Fibroblast of skin of left biceps (primary cell): Measurements from ENCODE around the gene BLOC1S5.

Experiments used
- DNase-seq, 2 experiments: peaks; one replicate each; pipeline ENCODE4 v3.0.0-alpha.2; 2013; ENCODE audit warnings: low read depth in 2 of 2

Gene BLOC1S5, protein sequence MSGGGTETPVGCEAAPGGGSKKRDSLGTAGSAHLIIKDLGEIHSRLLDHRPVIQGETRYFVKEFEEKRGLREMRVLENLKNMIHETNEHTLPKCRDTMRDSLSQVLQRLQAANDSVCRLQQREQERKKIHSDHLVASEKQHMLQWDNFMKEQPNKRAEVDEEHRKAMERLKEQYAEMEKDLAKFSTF

DNA sequence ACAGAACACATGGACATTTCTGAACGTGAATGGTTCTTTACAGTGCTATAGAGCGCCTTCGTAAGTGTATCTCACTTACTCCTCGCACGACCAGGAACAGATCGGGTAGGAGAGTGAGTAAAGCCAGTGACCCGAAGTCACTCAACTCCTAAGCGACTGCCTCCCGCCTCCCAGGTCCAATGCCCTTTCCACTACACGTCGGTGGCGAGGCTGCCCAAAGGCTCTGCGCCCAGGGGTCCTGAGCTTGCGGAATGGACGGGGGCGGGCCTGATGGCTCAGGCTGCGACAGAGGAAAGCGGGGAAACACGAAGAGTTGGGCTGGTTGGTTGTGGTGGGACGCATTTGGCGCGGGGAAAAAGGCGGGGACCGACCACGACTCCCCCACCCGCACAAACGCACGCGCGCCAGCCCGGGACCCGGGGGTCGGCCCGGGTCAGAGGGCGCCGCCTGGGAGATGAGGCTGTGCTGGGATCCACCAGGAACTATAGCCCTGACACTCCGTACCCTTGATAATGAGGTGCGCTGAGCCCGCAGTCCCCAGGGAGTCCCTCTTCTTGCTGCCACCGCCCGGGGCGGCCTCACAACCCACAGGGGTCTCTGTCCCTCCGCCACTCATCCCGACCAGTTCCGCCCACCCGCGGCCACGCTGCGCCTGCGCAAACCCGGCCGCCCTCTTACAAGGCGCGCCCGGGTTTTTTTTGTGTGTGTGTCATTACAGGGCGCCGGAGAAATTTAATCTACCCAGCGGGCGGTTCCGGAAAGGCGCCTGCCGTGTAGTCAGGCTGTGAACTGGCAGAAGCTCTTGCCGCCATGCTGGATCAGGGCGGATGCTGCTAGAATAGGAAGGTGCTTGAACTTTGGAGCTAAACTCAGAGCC is at the start of gene BLOC1S5:
TSS of gene BLOC1S5 (minus strand) at position 629 of the 877 bp plus-strand sequence. CDS start at position 616, 13 bp downstream.
- peak; percentile 91 to 93 for DNase-seq

DNA sequence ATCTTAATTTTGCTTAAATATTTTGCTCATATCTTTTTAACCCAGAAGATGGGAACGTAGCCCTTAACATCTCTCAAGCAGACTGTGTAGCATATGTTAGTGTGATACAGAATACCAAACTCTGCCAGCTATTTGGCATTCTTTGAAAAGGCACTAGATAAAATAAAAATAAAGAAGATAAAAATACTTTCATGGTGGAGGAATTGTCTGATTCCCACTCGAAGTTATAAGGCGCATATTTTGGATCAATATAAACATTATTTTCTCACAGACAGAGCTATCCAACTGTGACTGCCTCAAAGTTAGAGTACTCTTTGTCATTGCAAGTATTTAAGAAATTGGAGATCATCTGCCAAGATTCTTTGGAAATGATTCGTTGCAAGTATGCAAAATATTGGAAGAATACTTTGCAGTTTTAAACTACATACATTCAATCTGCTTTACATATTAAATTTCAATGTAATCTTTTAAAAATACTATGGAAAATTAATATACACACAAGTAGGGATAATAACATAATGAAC is 49.0 kb upstream of the BLOC1S5 start:
- no peak for DNase-seq

DNA sequence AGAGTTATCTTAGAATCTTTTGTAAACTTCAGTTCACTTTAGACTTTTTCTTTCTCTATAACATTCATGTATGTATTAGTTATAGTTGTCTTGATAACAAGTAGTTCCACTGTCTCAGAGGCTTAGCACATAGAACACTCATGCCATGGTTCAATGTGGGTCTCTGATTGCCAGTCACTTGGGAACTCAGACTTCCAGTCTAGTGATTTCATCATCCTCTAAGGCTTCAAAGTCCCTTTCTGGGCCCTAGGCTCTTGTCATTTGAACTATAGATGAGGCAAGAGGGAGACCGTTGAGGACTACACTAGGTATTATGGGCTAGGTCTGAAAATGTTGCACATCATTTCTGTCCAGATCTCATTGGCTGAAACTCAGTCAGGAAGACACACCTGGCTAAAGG is 46.5 kb upstream of the BLOC1S5 start:
- no peak for DNase-seq

DNA sequence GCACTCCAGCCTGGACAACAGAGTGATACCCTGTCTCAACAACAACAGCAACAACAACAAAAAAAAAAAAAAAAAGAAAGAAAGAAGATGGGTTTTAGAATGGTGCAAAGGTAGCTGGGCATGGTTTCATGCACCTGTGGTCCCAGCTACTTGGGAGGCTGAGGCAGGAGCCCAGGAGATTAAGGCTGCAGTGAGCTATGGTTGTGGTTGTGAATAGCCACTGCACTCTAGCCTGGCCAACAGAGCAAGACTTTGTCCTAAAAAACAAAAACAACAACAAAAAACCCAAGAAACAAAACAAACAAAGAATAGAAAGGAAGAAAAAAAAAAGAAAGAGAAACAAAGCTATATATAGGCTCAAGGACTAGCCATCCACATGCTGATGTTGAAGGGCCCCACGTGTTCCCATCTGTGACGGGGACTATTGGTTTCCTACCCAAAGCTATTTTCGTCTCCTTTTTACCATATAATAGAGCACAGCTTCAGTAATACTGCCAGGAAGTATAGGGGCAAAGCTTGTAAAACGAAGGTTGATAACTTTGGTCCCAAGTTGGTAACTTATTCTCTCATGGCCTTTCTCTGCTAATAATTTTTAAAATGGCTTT is 46.0 kb upstream of the BLOC1S5 start:
- DNase-seq: no peak

DNA sequence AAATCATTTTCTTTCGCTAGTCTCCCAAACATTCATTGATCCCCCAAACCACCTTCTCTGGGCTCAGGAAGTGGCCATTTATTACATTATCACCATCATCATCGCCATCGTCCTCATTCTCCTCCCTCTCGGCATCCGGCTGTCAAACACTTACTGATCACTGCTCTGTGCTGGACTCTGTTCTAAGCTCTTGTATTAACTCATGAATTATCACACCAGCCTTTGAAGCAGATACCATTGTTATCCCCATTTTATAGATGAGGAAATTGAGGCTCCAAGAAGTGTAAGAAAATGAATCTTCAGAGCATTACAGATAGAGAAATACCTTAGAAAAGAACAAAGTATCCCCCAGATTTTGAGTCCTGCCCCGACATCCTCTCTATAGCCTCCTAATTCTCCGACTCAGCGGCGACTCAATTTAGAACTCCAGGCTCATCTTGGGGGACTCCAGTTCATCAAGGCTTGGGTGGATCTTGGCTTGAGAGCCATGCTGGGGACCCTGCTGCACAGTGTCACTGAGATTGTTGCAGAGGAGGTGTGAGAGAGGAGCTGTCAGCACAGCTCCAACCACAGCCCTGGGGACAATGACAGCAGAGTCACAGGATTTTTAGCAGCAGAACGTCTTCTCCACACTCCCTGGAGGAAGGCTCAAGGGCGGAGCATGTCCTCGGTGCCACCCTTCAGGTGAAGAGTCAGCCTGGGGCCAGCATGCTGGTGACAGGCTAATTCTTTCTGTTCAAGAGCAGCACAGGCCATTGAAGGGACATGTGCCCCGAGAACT is 44.8 kb upstream of the BLOC1S5 start:
- DNase-seq: no peak

DNA sequence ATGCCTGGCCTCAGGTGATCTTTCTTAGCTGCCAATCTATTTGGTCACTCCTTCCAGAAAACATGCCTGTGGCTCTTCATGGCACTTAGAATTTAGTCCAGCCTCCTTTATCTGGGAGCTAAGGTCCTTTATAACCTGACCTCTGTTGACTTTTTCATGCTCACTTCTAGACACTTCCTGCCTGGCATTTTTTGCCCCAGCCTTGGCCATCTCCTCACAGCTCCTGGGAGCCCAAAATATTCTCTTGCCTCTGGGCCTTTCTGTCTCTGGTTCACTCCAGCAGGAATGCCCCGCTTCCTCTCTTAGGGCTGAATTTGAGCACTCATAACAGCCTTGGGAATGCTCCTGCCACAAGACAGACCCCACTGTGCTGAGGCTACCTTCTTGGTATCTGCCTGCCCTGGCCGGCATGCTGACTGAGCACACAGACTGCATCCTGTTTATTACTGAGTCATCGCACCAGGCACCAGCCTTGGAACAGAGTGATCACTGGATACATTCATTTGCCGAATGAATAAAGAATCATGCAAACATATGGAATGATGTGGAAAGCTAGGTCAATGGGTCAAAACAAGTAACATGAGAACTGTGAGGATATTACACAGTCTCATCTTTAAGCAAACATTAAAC is 44.0 kb upstream of the BLOC1S5 start:
- peak; percentile 65 to 66 for DNase-seq

DNA sequence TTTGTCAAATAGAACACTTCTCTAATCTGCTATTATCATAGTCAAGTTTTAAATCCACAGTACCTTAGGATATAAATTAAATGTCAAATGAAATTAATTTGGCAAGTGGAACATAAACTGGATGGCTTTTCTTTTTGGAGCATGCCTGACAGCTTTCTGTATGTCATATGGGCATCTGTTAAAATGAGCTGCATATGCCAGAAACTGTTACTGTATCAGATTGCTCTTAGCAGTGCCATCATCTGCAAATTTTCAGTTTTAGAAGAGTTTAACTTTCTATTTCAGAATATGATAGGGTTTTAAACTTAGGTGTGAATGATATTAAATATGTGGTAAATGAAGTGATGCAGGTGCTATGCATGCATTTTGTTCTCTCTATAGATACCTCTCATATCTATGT is 41.6 kb upstream of the BLOC1S5 start:
- no peak for DNase-seq

DNA sequence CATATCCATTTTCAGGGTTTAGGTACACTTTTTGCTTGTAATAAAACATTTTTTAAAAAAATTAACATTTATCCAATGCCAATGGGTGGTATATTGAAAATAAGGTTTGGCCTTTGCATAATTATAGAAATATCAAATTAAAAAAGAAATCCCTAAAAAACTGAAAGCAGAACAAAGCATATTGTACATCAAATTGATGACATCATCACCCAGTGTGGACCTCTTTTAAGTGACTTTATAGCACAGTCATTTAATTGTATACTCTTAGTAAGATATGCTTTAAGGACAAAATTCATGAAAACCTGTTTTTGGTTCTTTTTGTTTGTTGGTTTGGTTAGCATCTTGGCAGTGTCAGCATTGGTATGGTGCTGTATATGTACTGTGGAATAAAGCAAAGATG is 39.5 kb upstream of the BLOC1S5 start:
- no peak for DNase-seq

DNA sequence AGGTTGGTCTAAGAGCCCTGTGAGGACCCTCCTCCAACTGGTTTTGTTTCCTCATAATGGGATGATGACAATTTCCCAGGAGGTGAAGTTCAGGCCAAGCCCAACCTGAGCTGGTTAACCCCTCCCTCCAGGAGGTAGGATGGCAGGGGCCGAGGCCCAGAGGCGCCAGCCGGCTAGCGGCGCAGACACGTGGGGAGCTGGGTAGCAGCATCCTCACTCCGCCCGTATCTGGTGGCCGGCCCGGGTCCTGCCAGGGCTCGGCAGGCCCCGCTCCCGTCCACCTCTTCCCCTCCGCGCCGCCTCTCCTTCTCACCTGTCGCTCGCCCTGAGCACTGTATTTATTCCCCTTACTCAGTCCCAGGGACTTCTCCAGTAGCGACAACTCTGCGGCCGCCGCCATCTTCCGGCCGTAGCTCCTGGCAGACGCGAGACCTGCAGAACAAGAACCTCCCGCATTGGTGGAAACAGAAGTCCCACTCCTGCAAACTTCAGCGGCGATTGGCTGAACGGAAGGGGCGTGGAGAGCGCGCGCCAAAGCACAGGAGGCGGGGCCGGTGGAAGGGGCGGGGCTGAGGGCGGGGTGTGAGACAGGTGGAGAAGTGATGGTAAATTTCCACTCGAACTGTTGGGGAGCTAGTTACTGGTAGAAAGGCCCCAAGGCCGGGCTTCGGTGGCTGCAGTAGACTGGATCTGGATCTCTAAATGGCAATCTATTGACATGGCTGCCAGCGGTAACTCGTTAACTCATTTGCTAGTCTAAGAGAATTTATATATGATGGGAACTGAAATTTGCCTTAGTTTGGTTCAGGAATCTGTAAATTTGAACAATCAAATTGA is 38.2 kb upstream of the BLOC1S5 start, which contains the start of gene EEF1E1:
TSS of gene EEF1E1 (minus strand) at position 427 of the 837 bp plus-strand sequence. CDS start at position 400, 27 bp downstream.
- DNase-seq: peak; percentile 72 to 78

DNA sequence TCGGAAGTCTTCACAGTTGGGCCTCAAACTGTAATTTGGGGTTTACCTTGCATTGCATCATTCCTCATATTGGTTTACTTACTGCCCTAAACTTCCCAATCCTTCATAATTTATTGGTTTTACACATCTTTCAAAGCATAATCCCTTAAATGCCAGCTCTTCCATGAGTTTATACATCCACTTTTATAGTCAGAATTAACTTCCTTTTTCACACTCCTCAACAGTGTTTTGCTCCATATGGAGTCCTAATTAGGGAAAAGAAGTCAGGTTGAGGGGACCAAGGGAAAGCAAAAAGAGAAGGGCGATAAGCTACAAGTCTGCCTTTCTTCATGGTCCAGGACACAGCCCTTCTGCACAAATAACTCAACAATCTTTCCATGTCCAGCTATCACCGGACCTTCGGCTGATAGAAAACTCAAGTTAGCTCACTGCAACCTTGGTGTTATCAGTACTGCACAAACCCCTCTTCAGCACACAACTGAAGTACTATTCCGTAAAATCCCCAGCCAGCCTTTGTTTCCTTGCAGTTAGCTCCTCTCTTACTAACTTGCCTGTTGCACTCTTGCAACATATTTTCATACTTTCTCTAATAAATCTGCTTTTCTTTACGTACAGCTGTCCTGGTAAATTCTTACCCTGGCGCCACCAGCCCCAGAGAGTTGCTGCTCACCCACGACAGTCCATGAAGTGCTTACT is 36.1 kb upstream of the BLOC1S5 start:
- DNase-seq: no peak

DNA sequence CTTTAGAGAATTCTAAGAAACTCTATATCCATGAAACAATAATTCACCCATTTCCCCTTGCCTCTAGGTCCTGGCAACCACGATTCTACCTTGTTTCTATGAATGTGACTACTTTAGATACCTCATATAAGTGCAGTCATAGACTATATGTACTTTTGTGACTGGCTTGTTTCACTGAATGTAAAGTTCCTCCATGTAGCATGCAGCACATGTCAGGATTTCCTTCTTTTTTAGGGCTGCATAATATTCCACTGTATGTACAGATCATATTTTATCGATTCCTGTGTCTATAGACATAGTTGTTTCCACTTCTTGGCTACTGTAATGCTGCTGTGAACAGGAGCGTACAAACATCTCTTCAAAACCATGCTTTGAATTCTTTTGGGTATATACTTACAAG is 26.5 kb upstream of the BLOC1S5 start:
- DNase-seq: no peak

DNA sequence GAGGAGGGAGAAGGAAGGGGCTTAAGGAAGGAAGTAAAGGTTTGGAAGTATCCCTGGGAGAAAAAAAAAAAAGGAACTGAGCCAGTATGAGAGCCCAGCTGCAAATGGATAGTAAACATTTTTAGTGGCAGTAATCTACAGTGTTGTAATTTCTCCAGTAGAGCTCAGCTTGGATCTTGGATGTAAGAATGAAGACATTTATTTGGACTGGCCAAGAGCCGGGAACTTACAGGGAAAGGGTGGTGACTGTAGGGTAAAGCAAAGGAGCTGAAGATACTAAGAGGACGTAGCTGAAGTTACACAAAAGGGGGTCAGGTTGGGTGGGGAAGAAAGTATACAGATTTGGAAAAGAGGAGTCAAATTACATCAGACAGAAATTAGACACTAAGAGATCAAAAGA is 24.7 kb upstream of the BLOC1S5 start:
- DNase-seq: no peak

DNA sequence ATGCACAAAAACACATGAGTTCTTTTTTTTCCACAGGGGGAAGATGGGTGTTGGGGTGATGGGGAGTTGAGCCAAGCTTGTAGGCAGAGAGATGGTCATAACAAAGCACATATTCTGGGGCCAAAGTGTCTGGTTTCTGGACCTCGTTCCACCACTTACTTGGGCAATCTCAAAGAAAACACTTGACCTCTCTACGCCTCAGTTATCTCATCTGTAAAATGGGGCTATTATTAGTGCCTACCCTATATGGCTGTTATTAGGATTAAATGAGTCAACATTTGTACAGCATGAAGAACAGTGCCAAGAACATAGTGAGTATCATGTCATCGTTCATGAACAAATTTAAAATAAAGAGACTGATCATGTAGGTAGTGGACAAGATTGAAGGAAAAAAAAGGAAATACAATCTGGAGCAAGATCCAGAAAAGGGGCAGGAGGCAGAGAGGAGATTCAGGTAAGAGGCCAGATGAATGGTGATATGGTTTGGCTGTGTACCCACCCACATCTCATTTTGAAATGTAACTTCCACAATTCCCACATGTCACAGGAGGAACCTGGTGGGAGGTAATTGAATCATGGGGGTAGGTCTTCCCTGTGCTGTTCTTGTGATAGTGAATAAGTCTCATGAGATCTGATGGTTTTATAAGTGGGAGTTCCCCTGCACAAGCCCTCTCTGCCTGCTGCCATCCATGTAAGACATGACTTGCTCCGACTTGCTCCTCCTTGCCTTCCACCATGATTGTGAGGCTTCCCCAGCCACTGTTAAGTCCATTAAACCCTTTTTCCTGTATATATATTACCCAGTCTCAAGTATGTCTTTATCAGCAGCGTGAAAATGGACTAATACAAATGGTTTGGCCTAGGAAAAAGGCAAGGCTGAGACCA is 23.9 kb upstream of the BLOC1S5 start:
- no peak for DNase-seq

DNA sequence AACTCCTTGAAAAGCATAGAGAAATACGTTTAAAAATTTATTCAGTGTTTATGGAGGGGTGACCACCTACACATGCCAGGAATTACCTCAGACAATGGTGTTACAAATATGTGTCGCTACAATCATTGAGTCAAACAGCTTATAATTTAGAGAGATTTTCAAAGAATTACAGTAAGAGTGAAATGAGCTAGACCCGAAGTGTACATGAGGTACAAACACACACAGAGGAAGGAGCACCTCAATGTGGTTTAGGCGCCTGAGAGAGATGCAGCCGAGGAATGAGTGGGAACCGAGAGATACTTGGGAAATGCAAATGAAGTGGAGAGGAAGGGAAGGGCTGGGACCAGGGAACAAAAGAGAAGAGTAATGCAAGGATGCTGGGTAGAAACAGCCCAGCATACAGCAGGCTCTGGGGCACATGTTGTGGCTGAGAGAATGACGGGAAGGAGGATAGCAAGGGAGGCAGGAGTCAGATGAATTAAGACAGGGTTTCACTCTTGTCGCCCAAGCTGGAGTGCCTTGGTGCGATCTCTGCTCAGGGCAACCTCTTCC is 22.6 kb upstream of the BLOC1S5 start:
- no peak for DNase-seq

DNA sequence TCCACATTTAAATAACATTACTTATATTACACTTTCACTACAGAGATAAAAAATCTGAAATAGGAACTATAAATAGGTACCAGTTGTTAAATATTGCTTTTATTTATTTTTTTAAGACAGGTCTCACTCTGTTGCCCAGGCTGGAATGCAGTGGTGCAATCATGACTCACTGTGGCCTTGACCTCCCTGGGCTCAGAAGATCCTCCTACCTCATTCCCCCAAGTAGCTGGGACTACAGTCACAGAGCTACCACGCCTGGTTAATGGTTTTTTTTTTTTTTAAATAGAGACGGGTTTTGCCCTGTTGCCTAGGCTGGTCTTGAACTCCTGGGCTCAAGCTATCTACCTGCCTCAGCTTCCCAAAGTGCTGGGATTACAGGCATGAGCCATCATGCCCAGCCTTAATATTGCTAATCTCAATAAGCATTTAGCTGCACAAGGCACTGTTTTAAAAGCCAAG is 20.9 kb upstream of the BLOC1S5 start:
- DNase-seq: peak; percentile 56 to 57

DNA sequence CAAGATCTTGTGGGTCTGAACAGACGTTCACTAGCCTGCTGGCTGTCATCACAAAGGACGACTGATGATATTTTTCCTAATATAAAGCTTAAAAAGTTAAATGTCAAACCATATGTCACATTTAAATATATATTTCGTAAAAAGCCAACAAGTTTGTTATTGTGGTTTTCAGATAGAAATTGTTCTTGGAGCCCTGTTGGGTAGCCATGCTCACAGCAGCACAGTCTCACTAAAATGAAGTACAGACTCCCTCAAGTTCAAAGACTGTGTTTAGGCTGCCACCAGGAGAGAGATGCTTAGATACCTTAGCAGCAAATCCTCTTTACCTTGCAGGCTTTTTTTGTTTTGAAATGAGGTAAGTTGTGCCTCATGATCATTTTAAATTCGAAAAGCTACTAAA is 20.4 kb upstream of the BLOC1S5 start:
- no peak for DNase-seq

DNA sequence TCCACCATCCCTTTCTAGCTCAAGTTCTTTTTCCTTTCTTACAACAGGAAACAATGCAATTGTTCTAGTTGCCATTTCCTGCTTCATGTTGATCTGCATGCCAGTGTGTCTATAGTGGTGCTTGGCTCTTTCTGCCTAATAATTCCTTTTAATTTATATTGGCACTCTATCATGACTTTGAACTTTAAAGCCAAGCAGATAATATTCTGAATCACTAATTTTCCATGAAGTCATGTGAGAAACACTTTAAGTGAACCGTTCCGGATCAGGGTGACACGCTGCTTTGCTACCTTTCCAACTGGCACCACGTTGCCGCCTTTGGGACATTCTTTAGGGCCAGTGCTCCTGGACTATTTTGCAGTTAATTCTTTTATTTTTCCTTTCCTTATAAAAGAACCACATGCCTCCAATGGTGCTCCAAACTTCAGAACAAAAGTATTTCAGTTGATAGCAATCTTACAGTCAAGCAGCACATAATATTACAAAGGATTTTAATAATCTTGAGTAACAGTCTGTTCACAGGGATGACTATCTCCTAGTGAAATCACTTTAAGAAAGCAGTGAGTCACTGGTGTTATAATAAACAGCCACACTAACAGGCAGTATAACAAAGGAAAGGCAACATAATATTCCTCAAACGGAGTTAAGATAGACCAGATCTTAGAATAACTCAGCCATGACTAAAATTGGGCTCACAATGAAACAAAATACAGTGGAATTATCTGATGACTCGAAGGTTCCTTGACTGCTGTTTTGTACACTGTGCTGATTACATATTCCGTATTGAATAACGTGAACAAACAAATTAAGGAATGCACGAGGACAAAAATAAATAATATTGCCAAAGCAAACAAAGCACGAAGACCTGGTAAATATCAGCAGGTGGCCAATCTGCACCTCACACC is 19.0 kb upstream of the BLOC1S5 start:
- peak; percentile 41 to 53 for DNase-seq
